Lower leg skin (tissue), 4 donors: ENCODE measurements around the gene ADI1. TPM values are rescaled to one million over a fixed set of nuclear protein-coding genes. Genes with fewer than 3 reads are reported as not detected.

Source experiments
- DNase-seq, 2 donors: peaks; one replicate each; pipeline ENCODE4 v3.0.0-alpha.2; 2019; ENCODE audit warnings: low spot score in 2 of 2
- H3K4me3 ChIP-seq: fragments of 200-600 bp; sonication (generic); 2 replicates; pipeline ENCODE4 v1.5.1; 2017; ENCODE audit warnings: mild to moderate bottlenecking, low read depth; ENCODE audit not compliant: poor library complexity, severe bottlenecking
- CTCF ChIP-seq, 3 donors: fragments of 450-650 bp; IDR thresholded peaks; one replicate each; pipeline ENCODE4 v1.5.1; 2016; ENCODE audit warnings: antibody characterized with exemption in 3 of 3, mild to moderate bottlenecking in 3 of 3, moderate library complexity in 2 of 3
- POLR2A ChIP-seq, 2 donors: fragments of 450-650 bp; IDR thresholded peaks; one replicate each; pipeline ENCODE4 v1.6.1; 2016 to 2017; ENCODE audit warnings: antibody characterized with exemption in 2 of 2, mild to moderate bottlenecking in 1 of 2, moderate library complexity in 1 of 2
- WGBS, 2 donors: methylation state at CpG; one replicate each; pipeline ENCODE4 v1.1.5; 2018; 5-methylcytosine and 5-hydroxymethylcytosine counted together
- intact Hi-C: fragments of 100-400 bp; cut with DNase I; formaldehyde crosslinking; loops from one replicate; pipeline ENCODE4 v1.15.0; 2023; ENCODE audit warnings: low total_unique reads
- total RNA-seq, 4 donors: library from RNA; depleted of rRNA; stranded (reverse); fragments of >200 nt; gene quantifications; one replicate each; pipeline ENCODE4 v1.1.0, GENCODE V29; 2016

The ADI1 gene
- total RNA-seq, 4 donors from 2014 or later = 29.1 to 55.5 (median 44.1) TPM

- DNase-seq = peak in 1 of 2 donors; percentile 67
- WGBS, 2 donors = 84 to 88% methylated on average over 25 of the region's 25 CpGs
- no peak overlapping the region for H3K4me3 ChIP-seq
- no peak for TF ChIP-seq CTCF (IDR thresholded peaks at IDR 0.05)
- no peak for TF ChIP-seq POLR2A (IDR thresholded peaks at IDR 0.05)
- intact Hi-C loops = no loop called here
These were observed 56.0 kb downstream of the ADI1 start for GRCh38 chr2:3463186-3463835.

- DNase-seq = peak in 1 of 2 donors; percentile 71
- H3K4me3 ChIP-seq = no peak overlapping the region
- 76 to 82% methylated on average over 10 of the region's 10 CpGs for WGBS, 2 donors
- TF ChIP-seq POLR2A (IDR thresholded peaks at IDR 0.05) (no peak), CTCF (IDR thresholded peaks at IDR 0.05) (no peak)
- intact Hi-C loops = no loop called here
These were observed 56.7 kb downstream of the ADI1 start for GRCh38 chr2:3462493-3463104.

- TF ChIP-seq POLR2A (IDR thresholded peaks at IDR 0.05) (no peak), CTCF (IDR thresholded peaks at IDR 0.05) (peak in 1 of 3 donors; percentile 52)
- intact Hi-C loops = no loop called here
- WGBS, 2 donors = 57 to 77% methylated on average over 7 to 12 of the region's 12 CpGs
- peak in 1 of 2 donors; percentile 77 for DNase-seq
- no peak overlapping the region for H3K4me3 ChIP-seq
These were observed 57.4 kb downstream of the ADI1 start for GRCh38 chr2:3461801-3462492.

- H3K4me3 ChIP-seq = no peak overlapping the region
- peak in 1 of 2 donors; percentile 79 for DNase-seq
- 87 to 89% methylated on average over 34 to 38 of the region's 38 CpGs for WGBS, 2 donors
- intact Hi-C loops = no loop called here
- TF ChIP-seq CTCF (IDR thresholded peaks at IDR 0.05) (no peak), POLR2A (IDR thresholded peaks at IDR 0.05) (no peak)
These were observed 58.2 kb downstream of the ADI1 start for GRCh38 chr2:3460831-3461800.

GRCh38 chr2:3460156-3460555 lies 59.2 kb downstream of the ADI1 start:
- TF ChIP-seq CTCF (IDR thresholded peaks at IDR 0.05) = no peak
- TF ChIP-seq POLR2A (IDR thresholded peaks at IDR 0.05) = no peak
- H3K4me3 ChIP-seq = no peak overlapping the region
- 89 to 91% methylated on average over 11 of the region's 11 CpGs for WGBS, 2 donors
- DNase-seq = peak in 1 of 2 donors; percentile 68
- intact Hi-C loops = no loop called here
